ENCODE results near the gene PLEKHH3. TPM values are rescaled to one million over a fixed set of nuclear protein-coding genes. Genes with fewer than 3 reads are reported as not detected.

The PLEKHH3 gene
- total RNA-seq, 6 experiments from 2014 or later, result 8.1 to 23.7 (median 11.2) TPM

DNA sequence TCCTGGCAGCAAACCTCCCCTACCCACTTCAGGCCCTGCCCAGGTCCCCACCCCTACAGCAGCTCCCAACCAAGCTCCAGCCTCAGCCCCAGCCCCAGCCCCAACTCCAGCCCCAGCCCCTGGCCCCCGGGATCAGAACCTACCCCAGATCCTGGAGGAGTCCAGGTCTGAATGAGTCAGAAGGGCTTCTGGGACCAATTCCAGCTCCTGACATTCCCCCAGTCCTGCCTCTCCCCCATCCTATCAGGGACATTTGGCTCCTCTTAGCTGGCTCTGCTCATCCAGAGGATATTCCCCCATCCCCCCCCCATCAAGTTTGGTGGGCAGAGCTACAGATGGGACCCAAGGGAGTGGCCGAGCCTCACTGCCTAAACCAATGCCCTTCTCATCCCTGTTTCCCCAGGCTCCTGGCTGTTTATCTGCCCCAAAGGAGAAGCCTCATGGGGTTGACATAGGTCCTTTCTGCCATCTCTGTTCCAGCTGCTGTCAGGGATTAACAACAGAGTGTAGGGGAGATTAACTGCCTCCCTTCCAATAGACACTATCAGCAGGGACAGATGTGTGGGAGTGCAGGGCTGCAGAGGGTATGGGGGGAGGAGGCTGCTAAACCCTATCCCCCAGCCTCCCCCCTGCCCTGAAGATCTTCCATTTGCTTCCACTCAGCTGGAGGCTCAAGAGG lies 22.1 kb upstream of the PLEKHH3 start:
- no peaks in the 10 kb centered on the region for H3K4me1 ChIP-seq
- intact Hi-C loops (cut with DNase I), result no loop called here
- no peak overlapping the region for H3K4me3 ChIP-seq
- no CpG with 5 or more reads among the region's 2 CpGs for WGBS (ENCODE audit: insufficient coverage, low coverage, low lambda C conversion rate, missing lambda C conversion rate)
- no peak for DNase-seq
- H3K27me3 ChIP-seq, result no peaks in the 10 kb centered on the region
- TF ChIP-seq, protein P1, sequence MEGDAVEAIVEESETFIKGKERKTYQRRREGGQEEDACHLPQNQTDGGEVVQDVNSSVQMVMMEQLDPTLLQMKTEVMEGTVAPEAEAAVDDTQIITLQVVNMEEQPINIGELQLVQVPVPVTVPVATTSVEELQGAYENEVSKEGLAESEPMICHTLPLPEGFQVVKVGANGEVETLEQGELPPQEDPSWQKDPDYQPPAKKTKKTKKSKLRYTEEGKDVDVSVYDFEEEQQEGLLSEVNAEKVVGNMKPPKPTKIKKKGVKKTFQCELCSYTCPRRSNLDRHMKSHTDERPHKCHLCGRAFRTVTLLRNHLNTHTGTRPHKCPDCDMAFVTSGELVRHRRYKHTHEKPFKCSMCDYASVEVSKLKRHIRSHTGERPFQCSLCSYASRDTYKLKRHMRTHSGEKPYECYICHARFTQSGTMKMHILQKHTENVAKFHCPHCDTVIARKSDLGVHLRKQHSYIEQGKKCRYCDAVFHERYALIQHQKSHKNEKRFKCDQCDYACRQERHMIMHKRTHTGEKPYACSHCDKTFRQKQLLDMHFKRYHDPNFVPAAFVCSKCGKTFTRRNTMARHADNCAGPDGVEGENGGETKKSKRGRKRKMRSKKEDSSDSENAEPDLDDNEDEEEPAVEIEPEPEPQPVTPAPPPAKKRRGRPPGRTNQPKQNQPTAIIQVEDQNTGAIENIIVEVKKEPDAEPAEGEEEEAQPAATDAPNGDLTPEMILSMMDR (IDR thresholded peaks at IDR 0.05), result no peak
- TF ChIP-seq POLR2A (IDR thresholded peaks at IDR 0.05), result no peak
- no peak overlapping the region for H3K27ac ChIP-seq
- H3K36me3 ChIP-seq, result peaks cover 0 to 25% (median 9%) of the 10 kb centered on the region in 4 donors
- no peaks in the 10 kb centered on the region for H3K9me3 ChIP-seq
- ATAC-seq, result peak in 2 of 4 donors; percentile 19 to 37

DNA sequence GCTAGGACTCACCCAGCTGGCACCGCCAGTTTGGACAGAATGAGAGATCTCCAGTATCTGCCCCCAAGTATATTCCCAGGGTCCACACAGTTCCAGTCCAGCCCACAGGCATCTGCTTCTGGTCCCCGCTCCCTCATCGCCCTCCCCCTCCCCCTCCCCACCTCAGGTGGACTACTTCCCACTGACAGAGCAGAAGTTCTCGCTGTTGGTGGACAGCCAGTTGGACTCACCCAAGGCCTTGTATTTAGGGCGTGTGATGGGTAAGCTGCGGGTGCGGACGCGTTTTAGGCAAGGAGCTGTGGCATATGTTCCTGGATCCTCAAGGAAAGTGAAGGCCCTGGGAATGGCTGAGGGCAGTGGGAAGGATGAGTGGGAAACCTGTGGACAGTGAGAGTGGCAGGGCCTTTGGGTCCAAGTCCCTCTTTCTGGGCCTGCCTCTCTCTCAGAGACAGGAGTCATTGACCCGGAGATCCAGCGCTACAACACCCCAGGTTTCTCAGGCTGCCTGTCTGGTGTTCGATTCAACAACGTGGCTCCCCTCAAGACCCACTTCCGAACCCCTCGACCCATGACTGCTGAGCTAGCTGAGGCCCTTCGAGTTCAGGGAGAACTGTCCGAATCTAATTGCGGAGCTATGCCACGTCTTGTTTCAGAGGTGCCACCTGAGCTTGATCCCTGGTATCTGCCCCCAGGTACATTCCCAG lies 20.5 kb upstream of the PLEKHH3 start:
- no peak overlapping the region for H3K4me3 ChIP-seq
- WGBS (ENCODE audit: insufficient coverage, low coverage, low lambda C conversion rate, missing lambda C conversion rate), result 75% methylated on average over 1 of the region's 19 CpGs
- TF ChIP-seq, protein P1 (IDR thresholded peaks at IDR 0.05), result no peak
- no peak for TF ChIP-seq POLR2A (IDR thresholded peaks at IDR 0.05)
- intact Hi-C loops (cut with DNase I), result no loop called here
- no peaks in the 10 kb centered on the region for H3K4me1 ChIP-seq
- H3K27ac ChIP-seq, result no peak overlapping the region
- H3K36me3 ChIP-seq, result peaks cover 0 to 11% (median under 1%) of the 10 kb centered on the region in 4 donors
- H3K9me3 ChIP-seq, result no peaks in the 10 kb centered on the region
- ATAC-seq (no peak), DNase-seq (no peak)
- H3K27me3 ChIP-seq, result no peaks in the 10 kb centered on the region

DNA sequence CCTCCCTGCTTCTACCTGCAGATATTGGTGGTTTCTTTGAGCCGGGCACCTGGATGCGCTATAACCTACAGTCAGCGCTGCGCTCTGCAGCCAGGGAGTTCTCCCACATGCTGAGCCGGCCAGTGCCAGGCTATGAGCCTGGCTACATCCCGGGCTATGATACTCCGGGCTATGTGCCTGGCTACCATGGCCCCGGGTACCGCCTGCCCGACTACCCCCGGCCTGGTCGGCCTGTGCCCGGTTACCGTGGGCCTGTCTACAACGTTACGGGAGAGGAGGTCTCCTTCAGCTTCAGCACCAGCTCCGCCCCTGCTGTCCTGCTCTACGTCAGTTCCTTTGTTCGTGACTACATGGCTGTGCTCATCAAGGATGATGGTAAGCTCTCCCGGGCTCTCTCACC lies 18.7 kb upstream of the PLEKHH3 start:
- DNase-seq (no peak), ATAC-seq (peak in 1 of 4 donors; percentile 7)
- Histone ChIP-seq H3K36me3 (peaks cover 0 to 2% (median 0%) of the 10 kb centered on the region in 4 donors), H3K27me3 (no peaks in the 10 kb centered on the region), H3K4me1 (no peaks in the 10 kb centered on the region), H3K27ac (no peak overlapping the region), H3K9me3 (no peaks in the 10 kb centered on the region), H3K4me3 (no peak overlapping the region)
- TF ChIP-seq POLR2A (IDR thresholded peaks at IDR 0.05), result no peak
- TF ChIP-seq, protein P1 (IDR thresholded peaks at IDR 0.05), result no peak
- intact Hi-C loops (cut with DNase I), result no loop called here
- no CpG with 5 or more reads among the region's 20 CpGs for WGBS (ENCODE audit: insufficient coverage, low coverage, low lambda C conversion rate, missing lambda C conversion rate)

DNA sequence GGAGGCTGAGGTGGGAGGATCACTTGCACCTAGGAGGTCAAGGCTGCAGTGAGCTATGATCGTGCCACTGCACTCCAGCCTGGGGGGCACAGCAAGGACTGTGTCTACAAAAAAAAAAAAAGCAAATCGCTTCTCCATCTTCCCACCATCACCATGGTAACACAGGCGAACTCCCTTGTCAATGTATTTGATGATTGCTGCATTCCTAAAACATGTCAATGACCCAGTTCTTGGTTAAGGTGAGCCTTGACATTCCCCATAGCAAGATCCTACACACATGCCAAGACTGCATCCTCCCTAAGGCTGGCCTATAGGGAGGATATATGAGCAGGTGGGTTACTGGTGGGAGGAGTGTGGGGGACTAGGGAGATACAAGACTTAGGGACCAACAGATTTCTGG lies 17.7 kb upstream of the PLEKHH3 start:
- DNase-seq (no peak), ATAC-seq (no peak)
- Histone ChIP-seq H3K27ac (no peak overlapping the region), H3K9me3 (no peaks in the 10 kb centered on the region), H3K4me1 (no peaks in the 10 kb centered on the region), H3K36me3 (no peaks in the 10 kb centered on the region), H3K4me3 (no peak overlapping the region), H3K27me3 (no peaks in the 10 kb centered on the region)
- TF ChIP-seq POLR2A (IDR thresholded peaks at IDR 0.05), result no peak
- TF ChIP-seq, protein P1 (IDR thresholded peaks at IDR 0.05), result no peak
- intact Hi-C loops (cut with DNase I), result no loop called here
- WGBS (ENCODE audit: insufficient coverage, low coverage, low lambda C conversion rate, missing lambda C conversion rate), result 89% methylated on average over 3 of the region's 3 CpGs

Data from right lobe of liver (tissue), 6 donors.